ENCODE measurements around the gene SNAP23.

SNAP23 gene

GRCh38 chr15:42495361-42496212 lies at the start of gene SNAP23:
TSS of gene SNAP23 (plus strand) at chr15:42495634. CDS start at chr15:42511847, 16,213 bp downstream.
- peak; percentile 63 for DNase-seq

- DNase-seq = no peak
Measured at GRCh38 chr15:42447599-42447998, 47.8 kb upstream of the SNAP23 start.

GRCh38 chr15:42448281-42448680 lies 47.2 kb upstream of the SNAP23 start:
- no peak for DNase-seq

GRCh38 chr15:42449770-42450424 lies 45.5 kb upstream of the SNAP23 start:
- no peak for DNase-seq

GRCh38 chr15:42450425-42450790 lies 45.0 kb upstream of the SNAP23 start:
- DNase-seq = no peak

- no peak for DNase-seq
Measured at GRCh38 chr15:42453826-42454225, 41.6 kb upstream of the SNAP23 start.

GRCh38 chr15:42456531-42456930 lies 38.9 kb upstream of the SNAP23 start:
- DNase-seq = no peak

GRCh38 chr15:42456971-42457370 lies 38.5 kb upstream of the SNAP23 start:
- no peak for DNase-seq

- DNase-seq = no peak
Measured at GRCh38 chr15:42457445-42458442, 37.7 kb upstream of the SNAP23 start.

GRCh38 chr15:42461261-42461660 lies 34.2 kb upstream of the SNAP23 start:
- DNase-seq = no peak

- DNase-seq = no peak
Measured at GRCh38 chr15:42465520-42466259, 29.7 kb upstream of the SNAP23 start.

GRCh38 chr15:42471002-42471401 lies 24.4 kb upstream of the SNAP23 start:
- DNase-seq = no peak

GRCh38 chr15:42474827-42475226 lies 20.6 kb upstream of the SNAP23 start:
- DNase-seq = no peak

GRCh38 chr15:42482701-42483100 lies 12.7 kb upstream of the SNAP23 start:
- DNase-seq = no peak

GRCh38 chr15:42483677-42484076 lies 11.8 kb upstream of the SNAP23 start:
- DNase-seq = no peak

- DNase-seq = no peak
Measured at GRCh38 chr15:42490291-42490670, 5.2 kb upstream of the SNAP23 start.

GRCh38 chr15:42490671-42491538 lies 4.5 kb upstream of the SNAP23 start, which contains the start of gene ZNF106:
TSS of gene ZNF106 (minus strand) at chr15:42491141. CDS start at chr15:42472289, 18,852 bp downstream.
- peak; percentile 83 for DNase-seq

- DNase-seq = no peak
Measured at GRCh38 chr15:42491539-42492225, 3.8 kb upstream of the SNAP23 start.

- DNase-seq = no peak
Measured at GRCh38 chr15:42493679-42494078, 1.8 kb upstream of the SNAP23 start.

GRCh38 chr15:42494998-42495360 lies 455 bp upstream of the SNAP23 start:
- DNase-seq = no peak

Measured in NCI-H1092 treated with DMSO at 0.1 percent for 48 hours (cell line).